ENCODE data around the gene DNAJC18. TPM values are rescaled to one million over a fixed set of nuclear protein-coding genes. Genes with fewer than 3 reads are reported as not detected.

The DNAJC18 gene
- total RNA-seq, 2 donors from 2014 or later, result 4.0 to 8.7 TPM

GRCh38 chr5:139473565-139473964 is 34.2 kb upstream of the DNAJC18 start:
- Mint-ChIP-seq H3K4me1 (peaks cover 65% of the 10 kb centered on the region), H3K36me3 (ENCODE audit: low read depth) (peaks cover 8% of the 10 kb centered on the region), H3K27me3 (no peaks in the 10 kb centered on the region), H3K27ac (peak overlapping the region; percentile 96), H3K4me3 (peak overlapping the region; percentile 68)
- DNase-seq (no peak), ATAC-seq (no peak)
- H3K9me3 ChIP-seq (ENCODE audit: control insufficient read depth, low read length, poor library complexity, severe bottlenecking), result no peaks in the 10 kb centered on the region

DNA sequence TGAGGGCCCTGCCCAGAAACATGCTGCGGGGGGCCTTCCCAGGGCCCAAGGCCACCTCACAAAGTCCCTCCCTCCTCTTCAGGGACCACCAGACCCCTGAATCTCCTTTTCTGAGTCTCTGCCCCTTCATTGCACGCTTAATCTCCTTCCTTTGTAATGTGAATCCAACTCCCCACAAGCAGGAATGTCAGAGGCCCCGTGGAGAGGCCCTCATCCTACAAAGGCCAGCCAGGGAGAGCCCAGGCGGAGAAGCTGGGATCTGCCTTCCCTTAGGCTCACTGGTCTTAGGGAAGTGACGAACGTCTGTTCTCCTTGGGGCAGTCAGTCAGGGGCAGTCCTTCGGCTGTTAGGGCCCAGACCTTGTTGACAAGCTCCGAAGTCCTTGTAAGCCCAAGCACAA is 33.8 kb upstream of the DNAJC18 start:
- ATAC-seq (no peak), DNase-seq (no peak)
- Mint-ChIP-seq H3K4me3 (no peak overlapping the region), H3K4me1 (peaks cover 65% of the 10 kb centered on the region), H3K27me3 (no peaks in the 10 kb centered on the region), H3K27ac (peak overlapping the region; percentile 96), H3K36me3 (ENCODE audit: low read depth) (peaks cover 8% of the 10 kb centered on the region)
- H3K9me3 ChIP-seq (ENCODE audit: control insufficient read depth, low read length, poor library complexity, severe bottlenecking), result no peaks in the 10 kb centered on the region

GRCh38 chr5:139472386-139473030 is 33.2 kb upstream of the DNAJC18 start:
- DNase-seq (no peak), ATAC-seq (no peak)
- Mint-ChIP-seq H3K4me1 (peaks cover 63% of the 10 kb centered on the region), H3K27ac (peak overlapping the region; percentile 96), H3K36me3 (ENCODE audit: low read depth) (peaks cover 8% of the 10 kb centered on the region), H3K4me3 (peak overlapping the region; percentile 94), H3K27me3 (no peaks in the 10 kb centered on the region)
- no peaks in the 10 kb centered on the region for H3K9me3 ChIP-seq (ENCODE audit: control insufficient read depth, low read length, poor library complexity, severe bottlenecking)

DNA sequence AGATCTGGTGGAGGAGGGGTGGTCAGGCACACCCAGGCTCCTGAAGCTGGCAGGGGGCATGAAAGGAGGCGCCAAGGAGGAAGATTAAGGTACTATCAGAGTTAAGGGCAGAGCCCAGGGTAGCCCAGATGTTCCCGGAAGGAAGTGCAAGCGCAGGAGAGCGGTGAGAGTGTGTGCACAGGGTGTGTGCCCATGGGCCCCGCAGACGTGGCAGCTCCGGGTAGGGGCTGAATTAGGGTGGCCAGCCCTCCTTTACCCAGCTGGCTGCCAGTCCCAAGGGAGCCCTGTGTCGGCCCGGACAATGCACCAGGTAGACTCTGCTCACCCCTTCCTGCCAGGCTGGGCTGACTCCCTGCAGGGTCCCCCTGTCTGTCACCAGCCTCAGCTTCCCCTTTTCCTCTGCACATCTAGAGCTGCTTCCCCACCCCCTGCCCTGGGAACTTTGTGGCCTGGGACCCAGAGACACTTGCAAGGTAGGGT is 31.5 kb upstream of the DNAJC18 start, which contains the start of gene SMIM33:
Gene SMIM33, plus strand, starts transcription at position 184 of the 480 bp plus-strand sequence. Its CDS starts 118 bp downstream, at position 302.
- Mint-ChIP-seq H3K27me3 (no peaks in the 10 kb centered on the region), H3K36me3 (ENCODE audit: low read depth) (peaks cover 8% of the 10 kb centered on the region), H3K4me3 (peak within 1 kb of the TSS; percentile 94), H3K27ac (peak within 1 kb of the TSS; percentile 96), H3K4me1 (peaks cover 57% of the 10 kb centered on the region)
- ATAC-seq (peak; percentile 81), DNase-seq (peak in 1 of 3 donors; percentile 29)
- no peaks in the 10 kb centered on the region for H3K9me3 ChIP-seq (ENCODE audit: control insufficient read depth, low read length, poor library complexity, severe bottlenecking)

GRCh38 chr5:139468421-139468931 is 29.2 kb upstream of the DNAJC18 start:
- Mint-ChIP-seq H3K4me3 (peak overlapping the region; percentile 71), H3K27me3 (no peaks in the 10 kb centered on the region), H3K4me1 (peaks cover 39% of the 10 kb centered on the region), H3K27ac (peak overlapping the region; percentile 94), H3K36me3 (ENCODE audit: low read depth) (peaks cover 2% of the 10 kb centered on the region)
- DNase-seq, result no peak
- no peaks in the 10 kb centered on the region for H3K9me3 ChIP-seq (ENCODE audit: control insufficient read depth, low read length, poor library complexity, severe bottlenecking)
- peak; percentile 31 for ATAC-seq

GRCh38 chr5:139462586-139463276 is 23.4 kb upstream of the DNAJC18 start, which contains the start of gene ECSCR:
TSS of gene ECSCR (minus strand) at chr5:139462743. CDS start at chr5:139462670, 73 bp downstream.
- Mint-ChIP-seq H3K4me3 (no peak within 1 kb of the TSS), H3K27ac (peak within 1 kb of the TSS; percentile 98), H3K36me3 (ENCODE audit: low read depth) (no peaks in the 10 kb centered on the region), H3K4me1 (peaks cover 17% of the 10 kb centered on the region), H3K27me3 (no peaks in the 10 kb centered on the region)
- DNase-seq, result no peak
- ATAC-seq, result no peak
- H3K9me3 ChIP-seq (ENCODE audit: control insufficient read depth, low read length, poor library complexity, severe bottlenecking), result no peaks in the 10 kb centered on the region

- Mint-ChIP-seq H3K36me3 (ENCODE audit: low read depth) (no peaks in the 10 kb centered on the region), H3K27me3 (no peaks in the 10 kb centered on the region), H3K4me1 (peaks cover 26% of the 10 kb centered on the region), H3K27ac (peak overlapping the region; percentile 98), H3K4me3 (no peak overlapping the region)
- DNase-seq (no peak), ATAC-seq (no peak)
- H3K9me3 ChIP-seq (ENCODE audit: control insufficient read depth, low read length, poor library complexity, severe bottlenecking), result no peaks in the 10 kb centered on the region
Measured at GRCh38 chr5:139461698-139462097, 22.4 kb upstream of the DNAJC18 start.

DNA sequence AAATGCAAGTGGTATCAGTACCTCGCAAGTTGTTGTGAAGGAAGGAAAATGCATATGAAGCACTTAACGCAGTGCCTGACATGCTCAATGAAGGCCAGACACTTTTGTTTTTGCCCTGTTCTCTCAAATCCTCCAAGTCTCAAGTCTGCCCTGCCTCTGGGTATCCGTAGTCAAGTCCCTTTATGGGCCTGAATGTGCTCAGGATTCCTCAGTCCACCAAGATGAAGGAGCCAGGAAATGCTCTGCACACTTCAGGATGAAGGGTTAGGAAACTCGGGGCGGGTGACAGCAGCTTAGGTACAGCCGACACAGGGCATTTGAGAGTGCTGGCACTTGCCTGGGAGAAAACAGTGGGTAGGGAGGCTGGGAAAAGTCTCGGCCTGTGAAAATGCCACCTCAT is 21.9 kb upstream of the DNAJC18 start:
- DNase-seq (no peak), ATAC-seq (no peak)
- no peaks in the 10 kb centered on the region for H3K9me3 ChIP-seq (ENCODE audit: control insufficient read depth, low read length, poor library complexity, severe bottlenecking)
- H3K36me3 Mint-ChIP-seq (ENCODE audit: low read depth), result no peaks in the 10 kb centered on the region
- H3K4me1 Mint-ChIP-seq, result peaks cover 32% of the 10 kb centered on the region
- no peak overlapping the region for H3K4me3 Mint-ChIP-seq
- H3K27me3 Mint-ChIP-seq, result no peaks in the 10 kb centered on the region
- H3K27ac Mint-ChIP-seq, result peak overlapping the region; percentile 98

DNA sequence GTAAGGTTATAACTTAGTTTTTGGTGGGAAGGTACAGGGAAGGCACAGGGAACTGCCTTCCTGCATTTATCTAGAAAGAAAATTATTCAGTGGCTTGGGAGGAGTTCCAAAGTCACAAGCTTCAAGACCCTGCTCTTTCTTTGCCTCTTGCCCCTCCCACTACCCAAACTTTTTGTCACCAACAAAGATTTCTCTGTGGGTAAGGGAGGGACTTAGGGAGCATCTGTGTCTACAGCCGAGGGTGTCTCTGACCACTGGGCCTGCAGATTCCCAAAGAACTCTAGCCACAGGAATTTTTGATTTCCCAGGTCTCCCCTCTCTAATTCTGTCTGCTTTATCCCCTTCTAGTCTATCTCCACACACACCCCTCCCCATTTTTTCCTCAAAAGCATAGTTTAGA is 21.1 kb upstream of the DNAJC18 start:
- H3K9me3 ChIP-seq (ENCODE audit: control insufficient read depth, low read length, poor library complexity, severe bottlenecking), result no peaks in the 10 kb centered on the region
- no peaks in the 10 kb centered on the region for H3K27me3 Mint-ChIP-seq
- peaks cover 32% of the 10 kb centered on the region for H3K4me1 Mint-ChIP-seq
- peak overlapping the region; percentile 98 for H3K27ac Mint-ChIP-seq
- DNase-seq (no peak), ATAC-seq (no peak)
- H3K36me3 Mint-ChIP-seq (ENCODE audit: low read depth), result no peaks in the 10 kb centered on the region
- H3K4me3 Mint-ChIP-seq, result no peak overlapping the region

DNA sequence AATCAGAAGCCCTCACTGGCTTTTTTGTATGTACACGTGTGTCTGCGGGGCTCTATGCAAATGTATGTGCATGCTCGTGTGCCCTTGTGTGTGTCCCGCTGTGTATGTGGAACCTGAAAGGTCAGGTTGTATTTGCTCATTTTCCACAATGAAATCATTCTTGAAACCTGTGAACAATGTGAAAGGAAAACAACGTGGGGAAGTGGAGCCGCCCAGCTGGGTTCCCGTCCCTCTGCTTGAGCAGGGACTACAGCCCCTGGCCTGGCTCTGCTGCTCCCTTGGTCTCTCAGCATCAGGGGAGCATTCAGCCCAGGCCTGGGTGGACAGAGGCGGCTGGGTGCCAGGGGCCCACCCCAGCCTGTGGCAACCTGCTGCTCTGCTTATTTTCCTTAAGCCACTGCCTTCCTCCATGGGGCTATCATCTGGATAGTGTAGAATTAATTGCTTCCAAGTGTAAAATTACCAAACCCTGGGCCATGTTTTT is 20.2 kb upstream of the DNAJC18 start:
- Mint-ChIP-seq H3K27ac (peak overlapping the region; percentile 98), H3K4me3 (peak overlapping the region; percentile 25), H3K27me3 (no peaks in the 10 kb centered on the region), H3K4me1 (peaks cover 37% of the 10 kb centered on the region), H3K36me3 (ENCODE audit: low read depth) (no peaks in the 10 kb centered on the region)
- H3K9me3 ChIP-seq (ENCODE audit: control insufficient read depth, low read length, poor library complexity, severe bottlenecking), result no peaks in the 10 kb centered on the region
- no peak for DNase-seq
- ATAC-seq, result no peak

GRCh38 chr5:139458580-139459407 is 19.5 kb upstream of the DNAJC18 start:
- ATAC-seq, result peak; percentile 99
- Mint-ChIP-seq H3K4me1 (peaks cover 44% of the 10 kb centered on the region), H3K36me3 (ENCODE audit: low read depth) (no peaks in the 10 kb centered on the region), H3K27ac (peak overlapping the region; percentile 98), H3K27me3 (no peaks in the 10 kb centered on the region), H3K4me3 (peak overlapping the region; percentile 84)
- H3K9me3 ChIP-seq (ENCODE audit: control insufficient read depth, low read length, poor library complexity, severe bottlenecking), result no peaks in the 10 kb centered on the region
- DNase-seq, result peak; percentile 54 to 74 (median 54)

GRCh38 chr5:139457653-139458306 is 18.5 kb upstream of the DNAJC18 start:
- Mint-ChIP-seq H3K4me1 (peaks cover 48% of the 10 kb centered on the region), H3K36me3 (ENCODE audit: low read depth) (no peaks in the 10 kb centered on the region), H3K27me3 (no peaks in the 10 kb centered on the region), H3K27ac (peak overlapping the region; percentile 98), H3K4me3 (peak overlapping the region; percentile 9)
- no peak for DNase-seq
- H3K9me3 ChIP-seq (ENCODE audit: control insufficient read depth, low read length, poor library complexity, severe bottlenecking), result no peaks in the 10 kb centered on the region
- ATAC-seq, result no peak
